A549 (cell line): ENCODE data around the gene SMAD3. TPM values are rescaled to one million over a fixed set of nuclear protein-coding genes. Genes with fewer than 3 reads are reported as not detected.

ENCODE experiments used
- ATAC-seq, 2 experiments: fragments of 200-7000 bp in 1 of 2; fragments of >200 bp in 1 of 2; cut with Nextera tagmentation in 1 of 2; cut with Tn5 transposase in 1 of 2; 3 replicates each; pipeline versions ENCODE4 v1.8.0 to v1.9.1; 2018 to 2020; ENCODE audit warnings: mild to moderate bottlenecking in 1 of 2, moderate library complexity in 1 of 2
- CTCF ChIA-PET: fragments of 300-600 bp; sonication (Branson Sonifier 250); formaldehyde crosslinking; extraction: SDS; loops from one replicate; lab custom pipeline; 2021; ENCODE audit warnings: antibody characterized with exemption, inconsistent platforms; lab: Yijun Ruan, JAX
- POLR2A ChIA-PET: fragments of 350-600 bp; formaldehyde crosslinking; extraction: SDS; loops from one replicate; lab custom pipeline; 2021; ENCODE audit warnings: antibody characterized with exemption, inconsistent platforms; lab: Yijun Ruan, JAX
- DNase-seq, 2 experiments: peaks; one replicate each; pipeline versions ENCODE4 v3.0.0 to v3.0.0-alpha.2; 2011 to 2016; ENCODE audit warnings: low read depth in 1 of 2, low spot score in 1 of 2
- FAIRE-seq: peaks from 2 replicates; lab custom pipeline; 2011; peaks lifted over from hg19 to GRCh38; lab: Jason Lieb, UNC
- H3K27ac ChIP-seq, 2 experiments: fragments of >200 bp; sonication (Bioruptor Twin); formaldehyde crosslinking; 3 replicates each; pipeline ENCODE4 v1.5.1; 2016 to 2017
- H3K4me1 ChIP-seq: fragments of >200 bp; sonication (Bioruptor Twin); formaldehyde crosslinking; 3 replicates; pipeline ENCODE4 v1.6.1; 2016
- H3K4me2 ChIP-seq: fragments of >200 bp; sonication (Bioruptor Twin); formaldehyde crosslinking; 3 replicates; pipeline ENCODE4 v1.6.1; 2016
- H3K4me3 ChIP-seq: fragments of >200 bp; sonication (Bioruptor Twin); formaldehyde crosslinking; 3 replicates; pipeline ENCODE4 v1.5.1; 2016
- H3K9me3 ChIP-seq: fragments of >200 bp; sonication (Bioruptor Twin); formaldehyde crosslinking; 3 replicates; pipeline ENCODE4 v1.6.1; 2016
- ATOH8 ChIP-seq: fragments of 250-450 bp; sonication (Bioruptor Pico); IDR thresholded peaks from 2 replicates; pipeline ENCODE4 v1.5.0; 2020; ENCODE audit warnings: low read depth, mild to moderate bottlenecking, moderate library complexity
- BHLHE40 ChIP-seq: IDR thresholded peaks from 2 replicates; pipeline ENCODE4 v1.6.1; 2012; ENCODE audit warnings: low read depth, low read length, inconsistent platforms
- CBX8 ChIP-seq: fragments of 200-600 bp; sonication (generic); IDR thresholded peaks from 2 replicates; pipeline ENCODE4 v1.6.1; 2016
- ELK1 ChIP-seq: fragments of 150-350 bp; IDR thresholded peaks from 2 replicates; pipeline ENCODE4 v1.6.1; 2014; ENCODE audit warnings: low read depth, mild to moderate bottlenecking, low read length
- EP300 ChIP-seq, 2 experiments: fragments of >200 bp; sonication (Bioruptor Twin); formaldehyde crosslinking; IDR thresholded peaks; 2 replicates in 1 of 2; 3 replicates in 1 of 2; pipeline ENCODE4 v1.6.1; 2016 to 2017
- ESRRA ChIP-seq: fragments of 150-350 bp; IDR thresholded peaks from 2 replicates; pipeline ENCODE4 v1.6.1; 2014; ENCODE audit warnings: mild to moderate bottlenecking, low read length, borderline replicate concordance
- FOSB ChIP-seq: fragments of 250-450 bp; sonication (Bioruptor Pico); IDR thresholded peaks from 2 replicates; pipeline ENCODE4 v1.5.0; 2020; ENCODE audit warnings: mild to moderate bottlenecking, moderate library complexity
- FOXS1 ChIP-seq: fragments of 250-450 bp; sonication (Bioruptor Pico); IDR thresholded peaks from 2 replicates; pipeline ENCODE4 v1.5.0; 2020; ENCODE audit warnings: mild to moderate bottlenecking, moderate library complexity
- HES2 ChIP-seq: fragments of >200 bp; sonication (Bioruptor Twin); formaldehyde crosslinking; IDR thresholded peaks from 2 replicates; pipeline ENCODE4 v1.6.1; 2016
- HEYL ChIP-seq: fragments of 250-450 bp; sonication (Bioruptor Pico); IDR thresholded peaks from 2 replicates; pipeline ENCODE4 v1.8.0; 2021; ENCODE audit warnings: mild to moderate bottlenecking, moderate library complexity
- HMGXB4 ChIP-seq: fragments of 250-450 bp; sonication (Bioruptor Pico); IDR thresholded peaks from 2 replicates; pipeline ENCODE4 v1.5.0; 2021; ENCODE audit warnings: mild to moderate bottlenecking, moderate library complexity, borderline replicate concordance
- HOXA7 ChIP-seq: fragments of 250-450 bp; sonication (Bioruptor Pico); IDR thresholded peaks from 2 replicates; pipeline ENCODE4 v1.5.0; 2020; ENCODE audit warnings: mild to moderate bottlenecking, moderate library complexity
- HOXB5 ChIP-seq: fragments of 250-450 bp; sonication (Bioruptor Pico); IDR thresholded peaks from 2 replicates; pipeline ENCODE4 v1.5.0; 2020; ENCODE audit warnings: mild to moderate bottlenecking, moderate library complexity
- MAZ ChIP-seq: fragments of 150-350 bp; IDR thresholded peaks from 2 replicates; pipeline ENCODE4 v1.6.1; 2014; ENCODE audit warnings: antibody characterized with exemption, low read depth, low read length, borderline replicate concordance
- NFE2L2 ChIP-seq: fragments of 150-350 bp; conservative IDR thresholded peaks from 2 replicates; pipeline ENCODE4 v1.6.1; 2014; ENCODE audit warnings: low read length
- NPAS2 ChIP-seq: fragments of 250-450 bp; sonication (Bioruptor Pico); IDR thresholded peaks from 2 replicates; pipeline ENCODE4 v1.8.0; 2022; ENCODE audit warnings: mild to moderate bottlenecking, moderate library complexity, borderline replicate concordance
- NR3C1 ChIP-seq: fragments of >200 bp; sonication (Bioruptor Twin); formaldehyde crosslinking; IDR thresholded peaks from 3 replicates; pipeline ENCODE4 v1.6.1; 2017
- POLR2A ChIP-seq: IDR thresholded peaks from 2 replicates; pipeline ENCODE4 v1.6.1; 2012; ENCODE audit warnings: mild to moderate bottlenecking, low read length
- POLR2AphosphoS2 ChIP-seq: conservative IDR thresholded peaks from 2 replicates; pipeline ENCODE4 v1.6.1; 2012; ENCODE audit warnings: low read length, improper control_type of control experiment, inconsistent platforms
- RAD21 ChIP-seq, 2 experiments: fragments of >200 bp in 1 of 2; sonication (Bioruptor Twin) in 1 of 2; formaldehyde crosslinking in 1 of 2; IDR thresholded peaks in 1 of 2; conservative IDR thresholded peaks in 1 of 2; 2 replicates in 1 of 2; 3 replicates in 1 of 2; pipeline ENCODE4 v1.6.1; 2012 to 2018; ENCODE audit warnings: inconsistent platforms in 1 of 2
- RARB ChIP-seq: fragments of 250-450 bp; sonication (Bioruptor Pico); IDR thresholded peaks from 2 replicates; pipeline ENCODE4 v1.8.0; 2021; ENCODE audit warnings: mild to moderate bottlenecking, moderate library complexity
- REST ChIP-seq: fragments of 200-600 bp; sonication (generic); IDR thresholded peaks from 2 replicates; pipeline ENCODE4 v1.6.1; 2016; ENCODE audit warnings: antibody characterized with exemption, mild to moderate bottlenecking, moderate library complexity
- TFCP2L1 ChIP-seq: fragments of 250-450 bp; sonication (Bioruptor Pico); IDR thresholded peaks from 2 replicates; pipeline ENCODE4 v1.5.0; 2021; ENCODE audit warnings: mild to moderate bottlenecking
- ZC3H11A ChIP-seq: fragments of 450-650 bp; IDR thresholded peaks from 2 replicates; pipeline ENCODE4 v1.6.1; 2014; ENCODE audit warnings: antibody characterized with exemption, mild to moderate bottlenecking
- ZNF302 ChIP-seq: fragments of 250-450 bp; sonication (Bioruptor Pico); IDR thresholded peaks from 2 replicates; pipeline ENCODE4 v1.9.0; 2021; ENCODE audit warnings: inconsistent platforms, mild to moderate bottlenecking, moderate library complexity
- ZSCAN20 ChIP-seq: fragments of 250-450 bp; sonication (Bioruptor Pico); IDR thresholded peaks from 2 replicates; pipeline ENCODE4 v1.8.0; 2022; ENCODE audit warnings: mild to moderate bottlenecking, moderate library complexity
- WGBS: methylation state at CpG from one replicate; pipeline ENCODE4 v1.1.6; 2017; ENCODE audit errors: missing lambda C conversion rate; 5-methylcytosine and 5-hydroxymethylcytosine counted together
- polyA plus RNA-seq, 4 experiments: library from polyadenylated mRNA; depleted of rRNA in 3 of 4; stranded (reverse); fragments of >200 nt; fragmentation: RNase III in 1 of 4; extraction: RNeasy Plus Mini Kit Qiagen cat#74134 plus additional on column Dnase treatment in 1 of 4; gene quantifications; 2 replicates in 3 of 4; 3 replicates in 1 of 4; pipeline ENCODE4 v1.2.3, GENCODE V29; 2011 to 2017

SMAD3 gene
- polyA plus RNA-seq, 2 of the 4 experiments (the other 2 are of a cell fraction) = 74.6 to 77.2 TPM

- CTCF ChIA-PET = interaction anchor here (1.2 to 3.0 kb wide), 5 partner anchors 13 to 217 kb away, joined by 3 to 10 read pairs (median 4); no protein-coding TSS in a partner anchor
- no peak for FAIRE-seq
- peak overlapping the region; percentile 69 for H3K4me2 ChIP-seq
- no peaks in the 10 kb centered on the region for H3K9me3 ChIP-seq
- TF ChIP-seq TFCP2L1 (CRISPR knock-in tag) (no peak), HOXA7 (CRISPR knock-in tag) (0 out of 2 replicates have a peak, but pooled peaks have one; percentile 50), FOSB (CRISPR knock-in tag) (no peak)
- ATAC-seq = no peak
- 65% methylated on average over 6 of the region's 6 CpGs for WGBS
- DNase-seq = no peak
- H3K4me1 ChIP-seq = peaks cover 100% of the 10 kb centered on the region
- POLR2A ChIA-PET = interaction anchor here (1.4 kb wide), 1 partner anchor 19 kb away, joined by 5 read pairs; no protein-coding TSS in a partner anchor
- H3K4me3 ChIP-seq = no peak overlapping the region
- peak overlapping the region; percentile 13 to 82 for H3K27ac ChIP-seq
These were observed 22.2 kb downstream of the SMAD3 start for GRCh38 chr15:67087507-67088172.

GRCh38 chr15:67089217-67090193, 24.1 kb downstream of the SMAD3 start:
- H3K27ac ChIP-seq = peak overlapping the region; percentile 68 to 82
- 48% methylated on average over 12 of the region's 15 CpGs for WGBS
- peak; percentile 70 to 76 for DNase-seq
- no peak for TF ChIP-seq HEYL (CRISPR knock-in tag)
- TF ChIP-seq ZSCAN20 (CRISPR knock-in tag) = no peak
- TF ChIP-seq NPAS2 (CRISPR knock-in tag) = no peak
- no peak for TF ChIP-seq ESRRA
- TF ChIP-seq TFCP2L1 (CRISPR knock-in tag) = no peak
- no peak for TF ChIP-seq ZNF302 (CRISPR knock-in tag)
- TF ChIP-seq RAD21 (conservative IDR thresholded peaks at IDR 0.05 in 1 of 2, IDR thresholded peaks at IDR 0.05 in 1 of 2) = 0 out of 5 replicates have a peak, but pooled peaks of 1 of the 2 experiments have one; percentile 5
- no peak for TF ChIP-seq RARB (CRISPR knock-in tag)
- TF ChIP-seq BHLHE40 = no peak
- no peak for TF ChIP-seq REST
- no peak for TF ChIP-seq FOXS1 (CRISPR knock-in tag)
- TF ChIP-seq HOXB5 = no peak
- no peak for TF ChIP-seq CBX8
- TF ChIP-seq HMGXB4 = no peak
- TF ChIP-seq NR3C1 = no peak
- TF ChIP-seq ELK1 = no peak
- no peak for TF ChIP-seq EP300 (IDR thresholded peaks at IDR 0.05)
- no peak for TF ChIP-seq ZC3H11A
- no peak for TF ChIP-seq MAZ
- TF ChIP-seq NFE2L2 = no peak
- 0 out of 2 replicates have a peak, but pooled peaks have one; percentile 79 for TF ChIP-seq ATOH8 (CRISPR knock-in tag)
- no peak for TF ChIP-seq POLR2AphosphoS2
- TF ChIP-seq POLR2A = no peak
- no peak for TF ChIP-seq HES2

More at GRCh38 chr15:67089217-67090193, 24.1 kb downstream of the SMAD3 start:
- CTCF ChIA-PET = interaction anchor here (0.8 to 4.6 kb wide), 8 partner anchors 9 to 215 kb away, joined by 3 to 17 read pairs (median 4); partner anchors contain the start of gene SMAD3
- Histone ChIP-seq H3K4me3 (no peak overlapping the region), H3K4me1 (peaks cover 98% of the 10 kb centered on the region), H3K9me3 (no peaks in the 10 kb centered on the region), H3K4me2 (peak overlapping the region; percentile 69)
- FAIRE-seq (no peak), ATAC-seq (peak; percentile 37 to 41)
- POLR2A ChIA-PET = interaction anchor here (0.7 to 1.0 kb wide), 3 partner anchors 15 to 52 kb away, joined by 3 to 4 read pairs (median 3); partner anchors contain the start of gene SMAD3
